ENCODE measurements around the gene HES4. TPM values are rescaled to one million over a fixed set of nuclear protein-coding genes. Genes with fewer than 3 reads are reported as not detected.
A peak's percentile ranks its signal among the peaks of the same experiment; 100 is the strongest.

The HES4 gene
- total RNA-seq, 1 experiment from 2014 or later: 8.4 TPM

- no peak for DNase-seq (ENCODE audit: low read depth, low spot score)
- in situ Hi-C loops (cut with HindIII; ENCODE audit: low pct_unique_long_range_greater_than_20kb, low sequenced_read_pairs): no loop called here
These were observed 34.3 kb downstream of the HES4 start for GRCh38 chr1:965526-966134.

- in situ Hi-C loops (cut with HindIII; ENCODE audit: low pct_unique_long_range_greater_than_20kb, low sequenced_read_pairs): no loop called here
- DNase-seq (ENCODE audit: low read depth, low spot score): no peak
These were observed 35.0 kb downstream of the HES4 start for GRCh38 chr1:964691-965525.

GRCh38 chr1:963746-964525 lies 36.0 kb downstream of the HES4 start:
- in situ Hi-C loops (cut with HindIII; ENCODE audit: low pct_unique_long_range_greater_than_20kb, low sequenced_read_pairs): no loop called here
- no peak for DNase-seq (ENCODE audit: low read depth, low spot score)

- in situ Hi-C loops (cut with HindIII; ENCODE audit: low pct_unique_long_range_greater_than_20kb, low sequenced_read_pairs): no loop called here
- no peak for DNase-seq (ENCODE audit: low read depth, low spot score)
These were observed 36.6 kb downstream of the HES4 start for GRCh38 chr1:963301-963651.

- DNase-seq (ENCODE audit: low read depth, low spot score): no peak
- in situ Hi-C loops (cut with HindIII; ENCODE audit: low pct_unique_long_range_greater_than_20kb, low sequenced_read_pairs): no loop called here
These were observed 37.3 kb downstream of the HES4 start for GRCh38 chr1:962381-963300.

GRCh38 chr1:961132-961669 lies 38.7 kb downstream of the HES4 start:
- in situ Hi-C loops (cut with HindIII; ENCODE audit: low pct_unique_long_range_greater_than_20kb, low sequenced_read_pairs): no loop called here
- no peak for DNase-seq (ENCODE audit: low read depth, low spot score)

- DNase-seq (ENCODE audit: low read depth, low spot score): peak; percentile 56
- in situ Hi-C loops (cut with HindIII; ENCODE audit: low pct_unique_long_range_greater_than_20kb, low sequenced_read_pairs): no loop called here
These were observed 39.4 kb downstream of the HES4 start, which contains the start of gene KLHL17 for GRCh38 chr1:960363-961131. KLHL17 (plus strand) TSS chr1:960584; CDS start chr1:960694, 110 bp downstream.

GRCh38 chr1:959731-960362 lies 40.0 kb downstream of the HES4 start:
- no peak for DNase-seq (ENCODE audit: low read depth, low spot score)
- in situ Hi-C loops (cut with HindIII; ENCODE audit: low pct_unique_long_range_greater_than_20kb, low sequenced_read_pairs): no loop called here

- peak; percentile 85 for DNase-seq (ENCODE audit: low read depth, low spot score)
- in situ Hi-C loops (cut with HindIII; ENCODE audit: low pct_unique_long_range_greater_than_20kb, low sequenced_read_pairs): no loop called here
These were observed 40.8 kb downstream of the HES4 start, which contains the start of gene NOC2L for GRCh38 chr1:958823-959730. NOC2L (minus strand) TSS chr1:959256; CDS start chr1:959240, 16 bp downstream.

- DNase-seq (ENCODE audit: low read depth, low spot score): no peak
- in situ Hi-C loops (cut with HindIII; ENCODE audit: low pct_unique_long_range_greater_than_20kb, low sequenced_read_pairs): no loop called here
These were observed 43.3 kb downstream of the HES4 start for GRCh38 chr1:956636-957035.

- in situ Hi-C loops (cut with HindIII; ENCODE audit: low pct_unique_long_range_greater_than_20kb, low sequenced_read_pairs): no loop called here
- DNase-seq (ENCODE audit: low read depth, low spot score): no peak
These were observed 44.4 kb downstream of the HES4 start for GRCh38 chr1:955474-955873.

GRCh38 chr1:954927-955326 lies 45.0 kb downstream of the HES4 start:
- DNase-seq (ENCODE audit: low read depth, low spot score): no peak
- in situ Hi-C loops (cut with HindIII; ENCODE audit: low pct_unique_long_range_greater_than_20kb, low sequenced_read_pairs): no loop called here

GRCh38 chr1:953524-954320 lies 46.2 kb downstream of the HES4 start:
- in situ Hi-C loops (cut with HindIII; ENCODE audit: low pct_unique_long_range_greater_than_20kb, low sequenced_read_pairs): no loop called here
- DNase-seq (ENCODE audit: low read depth, low spot score): no peak

GRCh38 chr1:952603-953002 lies 47.3 kb downstream of the HES4 start:
- DNase-seq (ENCODE audit: low read depth, low spot score): no peak
- in situ Hi-C loops (cut with HindIII; ENCODE audit: low pct_unique_long_range_greater_than_20kb, low sequenced_read_pairs): no loop called here
